Subcutaneous abdominal adipose tissue (tissue), 5 donors: Measurements from ENCODE around the gene UBAP2.
"Not testable (repeated sequence)": the region's sequence is repeated elsewhere in the genome, so short reads cannot be mapped to it uniquely, and the experiment has no call there.

Experiments
- H3K27ac ChIP-seq: one replicate; pipeline ENCODE4 v1.7.0; 2013; ENCODE audit warnings: low read depth, mild to moderate bottlenecking, inconsistent platforms, low read length, moderate library complexity
- H3K27me3 ChIP-seq, 5 donors: one replicate each; pipeline ENCODE4 v1.7.0; 2013; ENCODE audit warnings: low read length in 5 of 5, inconsistent platforms in 1 of 5; ENCODE audit not compliant: control insufficient read depth in 5 of 5, insufficient read depth in 4 of 5
- H3K36me3 ChIP-seq, 5 donors: one replicate each; pipeline ENCODE4 v1.7.0; 2013; ENCODE audit warnings: low read length in 5 of 5; ENCODE audit not compliant: control insufficient read depth in 5 of 5, insufficient read depth in 5 of 5
- H3K4me1 ChIP-seq, 5 donors: one replicate each; pipeline ENCODE4 v1.7.0; 2013; ENCODE audit warnings: low read length in 5 of 5, mild to moderate bottlenecking in 3 of 5, moderate library complexity in 1 of 5; ENCODE audit not compliant: control insufficient read depth in 5 of 5, insufficient read depth in 5 of 5
- H3K4me3 ChIP-seq, 5 donors: one replicate each; pipeline ENCODE4 v1.7.0; 2013; ENCODE audit warnings: low read length in 5 of 5, low read depth in 1 of 5
- H3K9ac ChIP-seq, 5 donors: one replicate each; pipeline ENCODE4 v1.7.0; 2013; ENCODE audit warnings: low read length in 5 of 5, mild to moderate bottlenecking in 4 of 5, moderate library complexity in 3 of 5
- H3K9me3 ChIP-seq, 5 donors: one replicate each; pipeline ENCODE4 v1.7.0; 2013; ENCODE audit warnings: low read length in 5 of 5; ENCODE audit not compliant: control insufficient read depth in 5 of 5
- donor health status: healthy.
- donor health status: healthy.
- donor health status: healthy.
- donor health status: healthy.
- donor health status: healthy.

UBAP2 gene

DNA sequence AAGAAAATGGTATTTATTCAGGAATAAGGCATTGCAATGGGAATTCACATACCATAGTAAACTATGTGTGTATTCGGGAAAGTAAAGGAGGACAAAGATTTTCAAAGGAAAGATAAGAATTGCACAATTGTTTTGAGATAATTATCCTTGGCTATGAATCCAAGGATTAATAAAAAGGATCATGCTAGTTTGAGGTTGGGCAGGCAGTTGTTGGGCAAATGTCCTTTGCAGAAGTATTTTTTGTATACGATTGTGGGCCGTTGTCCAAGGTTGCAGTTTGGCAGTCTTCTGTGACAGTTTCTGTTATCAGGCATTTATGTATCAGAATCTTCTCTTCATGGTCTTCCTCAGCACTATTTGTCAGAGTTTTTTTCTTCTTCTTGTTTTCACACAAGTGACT is 10.6 kb upstream of the UBAP2 start:
- H3K27me3 ChIP-seq, result no peaks in the 10 kb centered on the region
- H3K9ac ChIP-seq, result no peak overlapping the region
- H3K27ac ChIP-seq, result no peak overlapping the region
- no peaks in the 10 kb centered on the region for H3K4me1 ChIP-seq
- no peak overlapping the region for H3K4me3 ChIP-seq
- H3K9me3 ChIP-seq, result no peaks in the 10 kb centered on the region
- H3K36me3 ChIP-seq, result no peaks in the 10 kb centered on the region

DNA sequence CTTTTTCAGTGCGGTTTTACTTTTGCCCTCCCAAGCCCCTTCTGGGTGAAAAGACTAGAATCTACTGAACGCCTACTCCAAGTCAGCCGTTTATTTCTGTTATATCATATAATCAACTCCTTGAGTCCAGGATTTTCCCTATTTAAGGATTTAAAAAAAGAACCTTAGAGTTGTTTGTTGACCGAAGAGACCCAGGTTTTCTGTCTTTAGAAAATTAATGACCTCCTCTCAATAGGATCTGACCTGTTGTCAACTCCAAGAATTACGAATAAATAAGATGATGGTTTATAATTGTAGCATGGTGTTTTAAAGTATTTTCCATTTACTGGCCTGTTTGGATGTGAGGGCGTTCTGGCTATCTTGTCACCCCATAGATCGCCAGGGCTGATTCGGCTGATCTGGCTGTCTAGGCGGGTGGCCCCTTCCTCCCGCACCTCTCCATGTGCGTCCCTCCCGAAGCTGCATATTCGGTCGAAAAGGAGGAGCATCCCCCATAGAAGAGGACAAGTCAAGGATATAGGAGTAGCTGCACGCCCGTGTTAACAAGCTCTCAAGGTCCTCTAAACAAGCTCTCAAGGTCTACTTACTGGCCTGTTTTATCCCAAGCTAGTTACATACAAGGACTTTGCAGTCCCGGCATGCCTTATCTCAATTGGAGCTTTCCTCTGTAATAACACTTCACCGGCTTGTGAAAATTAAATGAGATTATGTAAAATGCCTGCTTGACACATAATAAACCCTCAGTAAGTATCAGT is 1.1 kb upstream of the UBAP2 start:
- peak overlapping the region in 4 of 5 donors; percentile 90 to 96 (median 96) for H3K9ac ChIP-seq

GRCh38 chr9:34047864-34048726 is 592 bp downstream of the UBAP2 start:
- no peaks in the 10 kb centered on the region for H3K9me3 ChIP-seq
- H3K27me3 ChIP-seq, result peaks cover 0 to 7% (median 0%) of the 10 kb centered on the region in 5 donors
- H3K4me1 ChIP-seq, result peaks cover 16 to 28% (median 24%) of the 10 kb centered on the region in 5 donors
- peak overlapping the region; percentile 94 for H3K27ac ChIP-seq
- peak overlapping the region; percentile 86 to 96 (median 90) for H3K9ac ChIP-seq
- H3K4me3 ChIP-seq, result peak overlapping the region; percentile 71 to 97 (median 94)
- peaks cover 0 to 3% (median 0%) of the 10 kb centered on the region in 5 donors for H3K36me3 ChIP-seq

More for the DNA sequence above, 1.1 kb upstream of the UBAP2 start:
- peaks cover 0 to 7% (median 0%) of the 10 kb centered on the region in 5 donors for H3K27me3 ChIP-seq
- H3K9me3 ChIP-seq, result no peaks in the 10 kb centered on the region
- peak overlapping the region; percentile 94 for H3K27ac ChIP-seq
- H3K4me1 ChIP-seq, result peaks cover 16 to 28% (median 24%) of the 10 kb centered on the region in 5 donors
- no peaks in the 10 kb centered on the region for H3K36me3 ChIP-seq
- H3K4me3 ChIP-seq, result peak overlapping the region; percentile 63 to 97 (median 90)

DNA sequence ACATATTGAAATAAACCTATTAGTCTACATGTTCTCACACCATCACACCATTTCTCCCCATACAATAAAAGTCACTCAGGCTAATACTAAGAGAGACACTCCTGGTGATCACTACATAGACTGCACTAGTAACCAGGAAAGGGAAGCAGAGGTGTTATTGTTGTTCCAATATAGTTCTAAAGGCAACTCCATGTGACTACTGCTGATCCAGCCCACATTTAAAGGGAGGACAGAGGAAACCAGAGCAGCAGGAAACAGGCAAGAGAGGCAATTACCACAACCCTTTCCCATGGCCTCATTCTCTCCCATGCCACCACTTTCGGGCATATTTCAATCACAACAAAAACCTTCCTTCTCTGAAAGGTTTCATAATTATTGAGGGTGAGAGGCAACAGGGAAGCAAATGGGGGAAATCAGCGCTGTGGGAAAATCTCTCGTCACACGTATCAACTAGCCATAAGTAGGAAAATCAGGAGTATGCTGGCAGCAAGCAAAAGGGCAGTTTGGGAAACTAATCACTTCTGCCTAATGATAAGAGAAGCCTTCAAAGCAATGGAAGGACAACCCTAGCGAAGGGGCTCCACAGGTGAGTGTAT is 1.8 kb downstream of the UBAP2 start:
- peaks cover 0 to 7% (median 0%) of the 10 kb centered on the region in 5 donors for H3K27me3 ChIP-seq
- H3K9me3 ChIP-seq, result no peaks in the 10 kb centered on the region
- H3K36me3 ChIP-seq, result peaks cover 0 to 9% (median 3%) of the 10 kb centered on the region in 5 donors
- H3K4me1 ChIP-seq, result peaks cover 16 to 28% (median 24%) of the 10 kb centered on the region in 5 donors
- H3K27ac ChIP-seq, result peak overlapping the region; percentile 94
- peak overlapping the region in 3 of 5 donors; percentile 6 to 86 (median 11) for H3K9ac ChIP-seq
- peak overlapping the region in 2 of 5 donors; percentile 1 to 95 for H3K4me3 ChIP-seq

GRCh38 chr9:34045903-34046302 is 2.8 kb downstream of the UBAP2 start:
- Histone ChIP-seq H3K36me3 (peaks cover 0 to 9% (median 3%) of the 10 kb centered on the region in 5 donors), H3K27ac (peak overlapping the region; percentile 23), H3K4me3 (no peak overlapping the region), H3K27me3 (peaks cover 0 to 7% (median 0%) of the 10 kb centered on the region in 5 donors), H3K9me3 (no peaks in the 10 kb centered on the region), H3K4me1 (peaks cover 16 to 28% (median 24%) of the 10 kb centered on the region in 5 donors), H3K9ac (no peak overlapping the region)

DNA sequence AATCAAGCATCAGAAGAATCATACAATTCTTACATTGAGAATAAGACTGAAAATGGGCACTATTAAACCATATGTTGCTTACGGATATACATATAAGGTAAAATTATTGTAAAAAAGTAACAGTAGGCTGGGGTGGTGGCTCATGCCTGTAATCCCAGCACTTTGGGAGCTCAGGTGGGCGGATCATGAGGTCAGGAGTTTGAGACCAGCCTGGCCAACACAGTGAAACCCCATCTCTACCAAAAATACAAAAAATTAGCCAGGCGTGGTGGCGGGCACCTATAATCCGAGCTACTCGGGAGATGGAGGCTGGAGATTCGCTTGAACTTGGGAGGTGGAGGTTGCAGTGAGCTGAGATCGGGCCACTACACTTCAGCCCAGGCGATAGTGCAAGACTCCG is 6.6 kb downstream of the UBAP2 start:
- not testable (repeated sequence) for H3K4me1 ChIP-seq, H3K36me3 ChIP-seq, H3K27me3 ChIP-seq, H3K9me3 ChIP-seq, H3K9ac ChIP-seq, H3K4me3 ChIP-seq, H3K27ac ChIP-seq

DNA sequence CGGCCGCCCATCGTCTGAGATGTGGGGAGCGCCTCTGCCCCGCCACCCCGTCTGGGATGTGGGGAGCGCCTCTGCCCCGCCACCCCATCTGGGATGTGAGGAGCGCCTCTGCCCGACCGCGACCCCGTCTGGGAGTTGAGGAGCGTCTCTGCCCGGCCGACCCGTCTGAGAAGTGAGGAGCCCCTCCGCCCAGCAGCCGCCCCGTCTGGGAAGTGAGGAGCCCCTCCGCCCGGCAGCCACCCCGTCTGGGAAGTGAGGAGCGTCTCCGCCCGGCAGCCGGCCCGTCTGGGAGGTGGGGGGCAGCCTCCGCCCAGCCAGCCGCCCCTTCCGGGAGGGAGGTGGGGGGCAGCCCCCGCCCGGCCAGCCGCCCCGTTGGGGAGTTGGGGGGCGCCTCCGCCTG is 9.8 kb downstream of the UBAP2 start:
- H3K27me3 ChIP-seq, H3K36me3 ChIP-seq, H3K9ac ChIP-seq, H3K9me3 ChIP-seq, H3K27ac ChIP-seq, H3K4me1 ChIP-seq, H3K4me3 ChIP-seq: not testable (repeated sequence)

DNA sequence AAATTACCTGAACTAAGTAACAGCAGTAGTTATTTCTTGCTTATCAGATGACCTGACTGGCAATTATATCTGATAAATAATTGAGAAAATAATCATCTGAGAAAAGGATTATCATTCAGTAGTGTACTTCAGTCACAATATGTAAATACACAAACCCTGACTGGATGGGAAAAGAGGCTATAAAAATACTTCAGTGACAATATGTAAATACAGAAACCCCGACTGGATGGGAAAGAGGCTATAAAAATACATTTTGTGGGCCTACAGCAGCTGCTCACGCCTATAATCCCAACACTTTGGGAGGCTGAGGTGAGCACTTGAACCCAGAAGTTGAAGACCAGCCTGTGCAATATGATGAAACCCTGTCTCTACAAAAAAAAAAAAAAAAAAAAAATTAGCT is 11.1 kb downstream of the UBAP2 start:
- H3K4me3 ChIP-seq, result no peak overlapping the region
- H3K4me1 ChIP-seq, result no peaks in the 10 kb centered on the region
- no peaks in the 10 kb centered on the region for H3K9me3 ChIP-seq
- H3K27me3 ChIP-seq, result no peaks in the 10 kb centered on the region
- peaks cover 0 to 2% (median under 1%) of the 10 kb centered on the region in 5 donors for H3K36me3 ChIP-seq
- no peak overlapping the region for H3K27ac ChIP-seq
- no peak overlapping the region for H3K9ac ChIP-seq

DNA sequence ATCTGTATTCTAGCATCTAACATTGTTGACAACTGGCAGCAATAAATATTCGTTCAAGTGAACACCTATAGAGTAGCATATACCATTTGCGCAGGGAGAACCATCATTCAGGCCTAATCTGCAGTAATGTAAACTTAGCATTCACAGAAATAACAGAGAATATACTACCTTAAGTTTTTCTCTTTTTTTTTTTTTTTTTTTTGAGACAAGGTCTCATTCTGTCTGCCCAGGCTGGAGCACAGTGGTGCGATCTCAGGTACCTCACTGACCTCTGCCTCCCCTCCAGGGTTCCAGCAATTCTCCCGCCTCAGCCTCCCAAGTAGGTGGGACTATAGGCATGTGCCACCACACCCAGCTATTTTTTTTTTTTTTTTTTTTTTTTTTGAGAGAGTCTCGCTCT is 12.1 kb downstream of the UBAP2 start:
- no peak overlapping the region for H3K27ac ChIP-seq
- no peaks in the 10 kb centered on the region for H3K36me3 ChIP-seq
- no peaks in the 10 kb centered on the region for H3K4me1 ChIP-seq
- H3K27me3 ChIP-seq, result no peaks in the 10 kb centered on the region
- H3K4me3 ChIP-seq, result no peak overlapping the region
- no peaks in the 10 kb centered on the region for H3K9me3 ChIP-seq
- no peak overlapping the region for H3K9ac ChIP-seq
